ENCODE measurements around the gene PEF1.

Gene PEF1

DNA sequence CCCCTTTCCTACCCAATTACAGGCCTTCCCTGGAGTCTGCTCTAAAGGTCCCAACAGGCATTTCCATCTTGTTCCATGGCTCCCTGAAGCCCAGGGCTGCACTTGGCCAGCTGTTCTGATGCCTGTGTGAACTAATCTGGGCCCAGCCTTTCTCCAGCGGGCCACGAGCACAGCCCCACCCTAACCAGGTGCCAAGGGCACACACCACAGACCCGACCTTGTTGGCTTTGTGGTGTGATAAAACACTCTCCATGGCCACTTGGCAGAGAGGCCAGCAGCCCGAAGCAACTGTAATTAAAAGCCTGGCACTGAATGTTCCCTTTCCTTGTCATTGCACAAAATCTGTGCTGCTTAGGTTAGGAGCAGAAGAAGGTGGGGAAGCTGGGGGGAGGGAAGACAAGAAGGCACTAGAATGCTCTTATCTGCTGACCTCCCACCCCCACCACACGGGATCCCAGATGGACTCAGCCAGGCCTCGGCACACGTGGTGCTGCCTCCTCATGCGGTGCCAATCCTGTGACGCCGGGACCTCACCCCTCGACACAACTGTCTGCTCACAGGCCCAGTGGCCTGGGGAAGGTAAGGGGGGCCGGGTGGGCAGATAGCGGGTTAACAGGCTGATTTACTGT is 17.3 kb downstream of the PEF1 start:
- DNase-seq: no peak

DNA sequence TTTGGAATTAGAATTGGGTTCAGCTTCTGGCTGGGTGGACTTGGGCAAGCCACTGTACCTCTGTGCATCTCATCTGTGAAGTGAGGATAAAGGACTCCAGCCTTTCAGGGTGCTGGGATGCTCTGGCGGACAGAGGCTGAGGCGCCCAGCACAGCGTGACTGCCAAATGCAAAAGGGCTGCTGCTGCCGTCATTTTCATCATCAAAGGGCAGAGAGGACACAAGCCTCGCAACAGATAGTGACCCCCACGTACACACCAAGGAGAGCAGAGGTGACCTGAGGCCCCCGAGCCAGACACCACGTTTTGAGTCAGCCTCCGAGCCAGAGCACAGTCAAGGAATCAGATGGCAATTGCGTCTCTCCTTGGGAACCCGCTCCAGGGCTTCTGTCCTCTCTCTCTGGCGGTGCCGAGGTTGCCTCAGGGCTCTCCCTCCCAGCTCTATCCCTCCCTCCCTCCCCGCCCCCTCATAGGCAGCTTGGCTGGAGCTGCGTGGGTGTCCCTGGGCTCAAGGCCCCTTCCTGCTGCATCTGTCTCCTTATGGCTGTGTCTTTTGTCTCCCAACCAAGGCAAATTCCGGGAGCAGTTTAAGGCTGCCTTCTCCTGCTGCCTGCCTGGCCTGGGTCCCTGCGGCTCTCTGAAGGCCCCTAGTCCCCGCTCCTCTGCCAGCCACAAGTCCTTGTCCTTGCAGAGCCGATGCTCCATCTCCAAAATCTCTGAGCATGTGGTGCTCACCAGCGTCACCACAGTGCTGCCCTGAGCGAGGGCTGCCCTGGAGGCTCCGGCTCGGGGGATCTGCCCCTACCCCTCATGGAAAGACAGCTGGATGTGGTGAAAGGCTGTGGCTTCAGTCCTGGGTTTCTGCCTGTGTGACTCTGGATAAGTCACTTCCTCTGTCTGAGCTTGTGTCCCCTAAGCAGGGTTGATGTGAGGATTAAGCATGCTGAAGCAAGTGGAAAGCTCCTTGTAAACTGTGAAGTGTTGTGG is 18.2 kb downstream of the PEF1 start:
- no peak for DNase-seq

GRCh38 chr1:31625561-31626222 is 19.0 kb downstream of the PEF1 start:
- no peak for DNase-seq

DNA sequence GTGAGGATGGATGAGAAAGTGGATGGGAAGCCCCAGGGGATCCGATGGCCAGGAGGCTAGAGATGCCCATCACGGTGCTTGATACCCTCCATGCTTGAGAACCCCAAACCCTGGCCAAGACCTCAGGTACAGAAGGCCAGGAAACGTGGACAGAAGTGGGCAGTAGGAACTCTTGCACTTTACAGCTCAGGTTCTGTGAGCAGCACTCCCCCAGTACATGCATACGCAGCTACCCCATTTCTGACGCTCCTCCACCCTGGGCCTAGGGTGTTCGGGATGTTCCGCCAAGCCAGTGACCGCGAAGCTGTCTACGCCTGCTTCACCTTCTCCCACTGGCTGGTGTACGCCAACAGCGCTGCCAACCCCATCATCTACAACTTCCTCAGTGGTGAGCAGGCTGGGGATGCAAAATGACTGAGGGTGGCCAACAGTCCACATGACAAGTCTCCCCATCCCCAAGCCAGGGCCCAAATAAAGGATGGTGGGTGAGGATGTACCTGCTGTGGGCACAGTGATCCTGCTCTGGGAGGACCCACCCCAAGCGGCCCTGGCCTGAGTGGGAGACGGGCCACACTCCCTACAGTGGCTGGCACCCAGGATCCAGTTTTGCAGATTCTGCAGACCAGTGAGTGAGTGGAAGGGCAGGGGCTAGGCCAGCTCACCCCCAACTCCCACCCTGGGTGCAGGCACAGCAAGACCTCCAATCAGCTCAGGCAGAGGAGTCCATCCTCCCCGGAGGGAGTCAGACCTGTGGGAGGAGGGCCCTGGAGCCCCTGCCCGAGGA is 19.8 kb downstream of the PEF1 start:
- no peak for DNase-seq

DNA sequence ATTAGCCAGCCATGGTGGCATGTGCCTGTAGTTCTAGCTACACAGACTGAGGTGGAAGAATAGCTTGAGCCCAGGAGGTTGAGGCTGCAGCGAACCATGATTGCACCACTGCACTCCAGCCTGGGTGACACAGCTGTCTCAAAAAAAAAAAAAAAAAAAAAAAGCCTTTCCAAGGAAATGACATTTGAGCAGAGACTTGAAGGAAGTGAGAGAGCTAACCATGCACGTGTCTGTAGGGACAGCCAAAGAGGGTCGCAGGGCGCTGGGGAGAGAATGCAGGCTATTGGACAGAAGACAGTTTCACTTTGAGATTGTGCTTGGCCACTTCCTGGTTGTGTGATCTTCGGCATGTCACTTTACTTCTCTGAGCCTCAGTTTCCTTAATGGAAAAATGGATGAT is 20.4 kb downstream of the PEF1 start:
- no peak for DNase-seq

GRCh38 chr1:31623365-31623764 is 21.3 kb downstream of the PEF1 start:
- DNase-seq: no peak

- no peak for DNase-seq
Measured at GRCh38 chr1:31621847-31622730, 22.6 kb downstream of the PEF1 start.

GRCh38 chr1:31621498-31621820 is 23.2 kb downstream of the PEF1 start:
- DNase-seq: no peak

DNA sequence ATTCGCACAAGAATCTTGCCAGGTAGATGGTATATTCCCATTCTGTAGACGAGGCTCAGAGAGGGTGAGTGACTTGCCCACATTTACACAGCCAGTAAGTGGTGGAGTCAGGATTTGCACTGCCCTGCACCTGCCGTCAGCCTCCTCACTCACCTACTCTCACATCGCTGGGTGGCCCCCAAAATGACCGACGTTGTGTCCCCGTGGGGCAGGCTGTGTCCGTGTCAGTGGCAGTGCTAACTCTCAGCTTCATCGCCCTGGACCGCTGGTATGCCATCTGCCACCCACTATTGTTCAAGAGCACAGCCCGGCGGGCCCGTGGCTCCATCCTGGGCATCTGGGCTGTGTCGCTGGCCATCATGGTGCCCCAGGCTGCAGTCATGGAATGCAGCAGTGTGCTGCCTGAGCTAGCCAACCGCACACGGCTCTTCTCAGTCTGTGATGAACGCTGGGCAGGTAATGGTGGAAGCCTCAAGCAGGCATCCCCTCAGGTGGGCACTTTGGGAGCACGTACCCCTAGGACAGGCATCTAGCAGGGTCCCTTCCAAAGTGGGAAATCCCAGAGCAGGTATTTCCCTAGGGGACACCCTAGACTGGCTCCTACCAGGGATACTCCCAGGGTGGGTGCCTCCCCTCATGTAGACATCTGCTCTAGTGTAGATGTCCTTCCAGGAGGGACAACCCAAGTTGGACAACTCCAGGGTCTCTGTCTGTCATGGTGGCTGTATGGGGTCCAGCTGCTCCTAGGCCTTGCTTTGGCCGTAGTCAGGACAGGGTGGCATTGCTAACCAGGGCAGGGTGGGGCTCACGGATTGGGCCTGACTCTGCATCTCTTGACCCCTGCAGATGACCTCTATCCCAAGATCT is 23.8 kb downstream of the PEF1 start:
- no peak for DNase-seq

DNA sequence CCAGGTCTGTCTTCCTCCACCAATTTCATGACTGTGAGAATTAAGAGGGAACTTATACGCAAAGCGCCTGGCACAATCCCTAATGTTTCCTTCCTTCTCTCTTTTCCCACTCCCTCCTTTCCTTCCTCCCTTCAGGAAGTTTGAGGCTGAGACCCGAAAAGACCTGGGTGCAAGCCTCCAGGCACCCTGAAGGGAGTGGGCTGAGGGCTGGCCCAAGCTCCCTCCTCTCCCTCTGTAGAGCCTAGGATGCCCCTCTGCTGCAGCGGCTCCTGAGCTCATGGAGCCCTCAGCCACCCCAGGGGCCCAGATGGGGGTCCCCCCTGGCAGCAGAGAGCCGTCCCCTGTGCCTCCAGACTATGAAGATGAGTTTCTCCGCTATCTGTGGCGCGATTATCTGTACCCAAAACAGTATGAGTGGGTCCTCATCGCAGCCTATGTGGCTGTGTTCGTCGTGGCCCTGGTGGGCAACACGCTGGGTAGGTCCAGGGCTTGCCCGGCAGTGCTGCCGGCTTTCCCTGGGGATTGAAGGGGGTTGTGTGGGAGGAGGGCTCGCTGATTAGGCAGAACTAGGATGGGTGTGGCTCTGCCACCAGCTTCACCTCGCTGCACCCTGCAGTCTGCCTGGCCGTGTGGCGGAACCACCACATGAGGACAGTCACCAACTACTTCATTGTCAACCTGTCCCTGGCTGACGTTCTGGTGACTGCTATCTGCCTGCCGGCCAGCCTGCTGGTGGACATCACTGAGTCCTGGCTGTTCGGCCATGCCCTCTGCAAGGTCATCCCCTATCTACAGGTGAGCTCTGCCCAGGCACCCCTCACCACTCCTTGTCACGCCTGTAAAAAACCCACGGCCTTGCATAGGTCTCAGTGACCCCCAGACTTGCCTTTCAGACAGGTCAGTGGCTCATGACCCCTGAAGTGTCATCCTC is 25.5 kb downstream of the PEF1 start:
- DNase-seq: peak in 1 of 2 experiments; percentile 16

DNA sequence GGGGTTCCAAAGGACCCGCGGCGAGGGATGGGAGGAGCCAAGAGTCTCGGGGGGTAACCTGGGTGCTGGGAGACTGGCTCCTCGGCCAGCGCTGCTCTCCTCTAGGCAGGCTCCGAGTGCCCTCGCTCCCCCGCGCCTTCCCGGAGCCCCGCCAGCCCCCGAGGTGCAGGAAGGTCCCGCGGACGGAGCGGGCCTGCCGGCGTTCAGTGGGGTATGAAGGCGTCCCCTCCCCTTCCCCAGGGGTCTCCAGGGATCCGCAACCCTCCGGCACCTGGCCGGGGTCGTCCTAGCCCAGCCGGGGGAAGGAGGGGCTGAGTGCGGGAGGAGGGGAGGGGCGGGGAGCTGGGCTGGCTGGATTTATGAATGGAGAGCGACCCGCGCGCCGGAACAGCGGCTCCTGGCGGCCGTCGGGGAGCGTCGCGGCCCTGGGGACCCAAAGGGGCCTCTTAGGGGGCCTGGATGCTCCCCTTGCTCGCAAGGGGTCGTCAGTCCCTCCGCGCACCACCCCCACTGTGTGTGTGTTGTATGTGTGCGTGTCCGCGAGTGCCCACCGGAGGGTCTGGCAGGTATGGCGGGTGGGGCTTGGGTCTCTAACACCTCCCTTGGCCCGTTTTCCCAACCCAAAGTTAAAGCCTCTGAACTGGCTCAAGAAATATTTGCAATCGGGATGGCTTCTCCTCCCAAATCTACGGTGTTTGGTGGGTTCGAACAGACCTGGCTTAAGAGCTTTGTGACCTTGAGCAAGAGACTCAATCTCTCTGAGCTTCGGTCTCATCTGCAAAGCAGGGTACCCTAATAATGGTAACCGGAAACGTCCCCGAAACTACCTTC is 26.5 kb downstream of the PEF1 start:
- DNase-seq: peak; percentile 70 to 73

DNA sequence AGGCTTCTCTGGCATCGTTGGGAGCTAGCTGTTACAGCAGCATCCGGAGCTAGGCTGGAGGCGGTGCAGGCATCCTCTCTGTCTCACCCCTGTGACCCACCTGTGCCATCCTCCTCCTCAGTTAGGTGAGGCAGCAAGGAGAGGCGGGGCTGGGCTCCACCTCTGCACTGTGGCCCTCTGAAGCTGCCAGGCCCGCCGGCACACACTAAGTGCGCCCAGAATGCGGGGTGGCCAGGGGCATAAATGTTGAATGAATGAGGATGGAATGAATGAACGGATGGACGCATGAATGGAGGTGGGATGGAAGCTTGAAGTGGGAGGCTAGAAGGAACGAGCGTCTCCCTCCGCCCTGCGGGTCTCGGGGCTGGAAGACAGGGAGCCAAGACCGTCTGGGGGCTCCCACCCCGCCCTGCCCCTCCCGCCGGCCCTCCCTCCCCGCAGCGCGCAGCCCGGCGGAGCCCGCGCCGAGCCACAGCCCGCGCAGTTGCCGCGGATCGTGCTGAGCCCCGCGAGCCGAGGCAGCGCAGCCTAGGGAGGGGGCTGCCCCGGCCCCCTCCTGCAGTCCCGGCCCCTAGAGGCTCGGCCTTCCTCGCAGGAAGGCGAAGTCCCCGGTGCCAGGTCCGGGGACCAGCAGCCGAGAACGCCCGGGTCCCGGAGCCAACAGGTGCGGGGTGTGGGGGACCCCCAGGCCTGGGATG is 27.3 kb downstream of the PEF1 start, which contains the start of gene HCRTR1:
HCRTR1 (plus strand) TSS at position 472 of the 698 bp plus-strand sequence. CDS start 1,504 bp downstream, outside the sequence.
- peak in 1 of 2 experiments; percentile 16 for DNase-seq

DNA sequence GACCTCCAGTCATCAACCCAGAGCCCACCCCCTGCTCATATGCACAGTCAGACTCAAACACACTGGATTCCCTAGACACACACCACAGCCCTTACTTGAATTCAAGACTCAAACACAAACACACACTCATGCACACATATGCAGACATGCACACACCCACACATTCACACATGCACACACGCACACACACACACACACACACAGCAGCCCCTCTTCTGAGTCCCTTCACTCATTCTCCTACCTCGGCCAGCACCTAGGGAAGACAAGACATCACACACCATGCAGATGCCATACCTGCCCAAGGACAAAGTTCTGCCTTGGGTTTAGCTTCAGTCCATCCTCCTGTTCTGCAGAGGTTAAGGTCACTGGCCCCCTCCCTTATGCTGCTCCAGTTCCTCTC is 28.7 kb downstream of the PEF1 start:
- DNase-seq: peak in 1 of 2 experiments; percentile 11

DNA sequence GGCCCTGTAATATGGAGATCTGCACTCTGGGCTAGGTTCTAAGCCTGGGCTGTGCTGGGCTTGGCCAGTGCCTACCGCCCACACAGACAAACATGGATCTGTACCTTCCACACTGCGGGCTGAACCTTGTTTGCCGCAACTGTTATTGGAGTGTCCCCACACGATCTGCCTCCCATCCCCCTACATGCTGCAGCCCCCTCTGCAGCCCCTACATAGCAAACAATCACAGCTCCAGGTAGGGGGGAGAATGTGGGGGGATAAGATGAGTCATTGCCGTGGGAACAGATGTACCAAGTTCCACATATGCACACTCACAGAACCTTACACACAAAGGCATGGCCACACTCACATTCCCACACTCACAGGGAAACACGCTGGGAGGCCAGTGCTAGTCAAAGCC is 29.3 kb downstream of the PEF1 start:
- DNase-seq: peak in 1 of 2 experiments; percentile 15

DNA sequence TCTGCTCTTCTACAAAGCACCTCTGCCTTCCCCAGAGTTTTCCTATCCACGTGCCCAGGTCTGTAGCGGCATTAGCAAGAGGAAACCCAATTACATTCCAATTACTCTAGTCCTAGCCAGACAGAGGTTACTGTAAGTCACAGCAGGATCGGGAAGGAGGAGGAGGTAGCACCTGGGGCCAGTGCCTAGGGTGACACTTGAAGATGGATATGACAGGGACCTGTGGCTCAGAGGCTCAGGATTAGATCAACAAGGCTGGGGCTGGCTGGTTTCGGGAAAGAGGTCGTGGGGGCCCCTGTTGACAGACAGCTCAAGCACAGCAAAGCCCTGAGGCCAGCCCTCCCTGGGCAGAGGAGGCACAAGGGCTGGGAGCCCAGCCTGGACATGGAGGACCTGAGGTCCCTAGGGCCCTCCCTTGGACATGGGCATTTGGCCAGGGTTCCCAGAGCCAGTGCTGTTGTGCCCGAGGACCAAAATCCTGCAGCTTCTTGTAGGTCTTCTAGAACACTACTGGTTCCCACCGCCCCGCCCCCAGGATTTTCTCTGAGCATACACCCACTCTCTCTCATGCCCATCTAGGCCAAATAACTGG is 30.2 kb downstream of the PEF1 start:
- peak in 1 of 2 experiments; percentile 14 for DNase-seq

GRCh38 chr1:31609514-31610118 is 35.1 kb downstream of the PEF1 start:
- DNase-seq: no peak

- peak in 1 of 2 experiments; percentile 7 for DNase-seq
Measured at GRCh38 chr1:31607360-31607759, 37.3 kb downstream of the PEF1 start.

Data from activated T-cell treated with anti-CD3 and anti-CD28 coated beads, Interleukin-2, amount 50 U/mL, for 48 hours (primary cell).